HCT116 (cell line): ENCODE measurements around the gene ARL15. TPM values are rescaled to one million over a fixed set of nuclear protein-coding genes. Genes with fewer than 3 reads are reported as not detected.

Experiments used
- ATAC-seq: fragments of 200-7000 bp; cut with Tn5 transposase; 2 replicates; pipeline ENCODE4 v1.9.1; 2020; ENCODE audit warnings: mild to moderate bottlenecking, moderate library complexity
- BruUV-seq: library from RNA; stranded (reverse); fragments of 400-500 nt; replicated peaks from 2 replicates; lab custom pipeline; 2021; lab: Mats Ljungman, UMichigan
- CTCF ChIA-PET: fragments of 300-600 bp; sonication (Branson Sonifier 250); formaldehyde crosslinking; loops from one replicate; lab custom pipeline; 2021; ENCODE audit warnings: antibody characterized with exemption; lab: Charles Lee
- POLR2A ChIA-PET: fragments of 300-600, 350-600 bp; sonication (Branson Sonifier 250); formaldehyde crosslinking; loops from one replicate; lab custom pipeline; 2021; ENCODE audit warnings: antibody characterized with exemption; lab: Charles Lee
- RAD21 ChIA-PET, 2 experiments: fragments of 300-600 bp; sonication (Branson Sonifier 250); formaldehyde crosslinking; loops; one replicate each; lab custom pipeline; 2023; ENCODE audit warnings: low total read pairs in 2 of 2; ENCODE audit not compliant: uncharacterized antibody in 2 of 2, unreplicated experiment in 2 of 2, low non-redundant PET in 1 of 2; lab: Charles Lee
- DNase-seq: peaks from one replicate; pipeline ENCODE4 v3.0.0-alpha.2; 2010; ENCODE audit warnings: low read depth, low spot score
- H2AFZ ChIP-seq: fragments of 200-600 bp; shearing (Covaris generic), sonication (generic); 2 replicates; pipeline ENCODE4 v1.6.1; 2017; ENCODE audit warnings: low read depth, mixed run types, mixed read lengths, antibody characterized with exemption, low read length; ENCODE audit not compliant: poor library complexity, severe bottlenecking
- H3K27ac ChIP-seq: 2 replicates; pipeline ENCODE4 v1.5.1; 2012; ENCODE audit warnings: low read depth, low read length
- H3K27me3 ChIP-seq: fragments of 200-600 bp; sonication (generic); 2 replicates; pipeline ENCODE4 v1.6.1; 2016; ENCODE audit warnings: mixed run types, low read length, mixed read lengths; ENCODE audit not compliant: insufficient read depth
- H3K36me3 ChIP-seq, 2 experiments: fragments of 200-500 bp in 1 of 2; fragments of 200-600 bp in 1 of 2; sonication (Bioruptor generic) in 1 of 2; sonication (generic) in 1 of 2; 2 replicates each; pipeline versions ENCODE4 v1.5.1 to v1.6.1; 2014 to 2016; ENCODE audit warnings: low read length in 2 of 2, inconsistent platforms in 1 of 2, mixed read lengths in 1 of 2, mixed run types in 1 of 2; ENCODE audit not compliant: insufficient read depth in 2 of 2, control insufficient read depth in 1 of 2
- H3K4me1 ChIP-seq, 2 experiments: fragments of 200-600 bp in 1 of 2; sonication (generic) in 1 of 2; 2 replicates each; pipeline versions ENCODE4 v1.5.1 to v1.6.1; 2012 to 2017; ENCODE audit warnings: low read length in 2 of 2, inconsistent platforms in 1 of 2, mild to moderate bottlenecking in 1 of 2, mixed read lengths in 1 of 2, mixed run types in 1 of 2, moderate library complexity in 1 of 2; ENCODE audit not compliant: insufficient read depth in 2 of 2, control insufficient read depth in 1 of 2
- H3K4me2 ChIP-seq: fragments of 200-600 bp; sonication (generic); 2 replicates; pipeline ENCODE4 v1.6.1; 2017; ENCODE audit warnings: mixed run types, low read length, mixed read lengths
- H3K4me3 ChIP-seq, 2 experiments: fragments of 200-600 bp in 1 of 2; sonication (generic) in 1 of 2; replicated peaks in 1 of 2; 2 replicates each; pipeline ENCODE4 v1.5.1; 2011 to 2016; ENCODE audit warnings: low read length in 2 of 2, control low read depth in 1 of 2, low read depth in 1 of 2, mild to moderate bottlenecking in 1 of 2, mixed read lengths in 1 of 2, mixed run types in 1 of 2
- H3K79me2 ChIP-seq: fragments of 200-600 bp; sonication (generic); 2 replicates; pipeline ENCODE4 v1.6.1; 2017; ENCODE audit warnings: mild to moderate bottlenecking, mixed run types, low read length, moderate library complexity, mixed read lengths; ENCODE audit not compliant: insufficient read depth
- H3K9ac ChIP-seq: fragments of 200-600 bp; sonication (generic); 2 replicates; pipeline ENCODE4 v1.6.1; 2016; ENCODE audit warnings: low read length, mixed read lengths
- H3K9me2 ChIP-seq: fragments of 200-600 bp; sonication (generic), shearing (Covaris generic); 2 replicates; pipeline ENCODE4 v1.6.1; 2017; ENCODE audit warnings: mixed run types, mild to moderate bottlenecking, moderate library complexity; ENCODE audit not compliant: insufficient read depth
- H3K9me3 ChIP-seq, 2 experiments: fragments of 200-500 bp in 1 of 2; fragments of 200-600 bp in 1 of 2; sonication (Bioruptor generic) in 1 of 2; sonication (generic) in 1 of 2; 2 replicates each; pipeline ENCODE4 v1.6.1; 2014 to 2017; ENCODE audit warnings: low read length in 2 of 2, mixed read lengths in 2 of 2, inconsistent platforms in 1 of 2, low read depth in 1 of 2, mild to moderate bottlenecking in 1 of 2, mixed run types in 1 of 2, moderate library complexity in 1 of 2; ENCODE audit not compliant: control insufficient read depth in 1 of 2, insufficient read depth in 1 of 2
- H4K20me1 ChIP-seq: fragments of 200-600 bp; sonication (generic), shearing (Covaris generic); 2 replicates; pipeline ENCODE4 v1.6.1; 2017; ENCODE audit warnings: mixed run types, mild to moderate bottlenecking, moderate library complexity; ENCODE audit not compliant: insufficient read depth
- EGR1 ChIP-seq: IDR thresholded peaks from 2 replicates; pipeline ENCODE4 v1.6.1; 2012; ENCODE audit warnings: low read depth
- ELF1 ChIP-seq: IDR thresholded peaks from 2 replicates; pipeline ENCODE4 v1.6.1; 2012; ENCODE audit warnings: low read depth, borderline replicate concordance
- FOSL1 ChIP-seq: IDR thresholded peaks from 2 replicates; pipeline ENCODE4 v1.6.1; 2012; ENCODE audit warnings: low read depth
- POLR2A ChIP-seq: IDR thresholded peaks from 2 replicates; pipeline ENCODE4 v1.7.0; 2011; ENCODE audit warnings: borderline replicate concordance; ENCODE audit not compliant: insufficient read depth, insufficient read length; ENCODE audit errors: extremely low read depth
- POLR2AphosphoS5 ChIP-seq: IDR thresholded peaks from 2 replicates; pipeline ENCODE4 v1.6.1; 2011; ENCODE audit warnings: mild to moderate bottlenecking, low read depth, low read length, moderate library complexity
- RAD21 ChIP-seq: IDR thresholded peaks from 2 replicates; pipeline ENCODE4 v1.6.1; 2012; ENCODE audit warnings: low read depth, mild to moderate bottlenecking
- REST ChIP-seq: IDR thresholded peaks from 2 replicates; pipeline ENCODE4 v1.6.1; 2012; ENCODE audit warnings: low read depth
- SP1 ChIP-seq: IDR thresholded peaks from 2 replicates; pipeline ENCODE4 v1.6.1; 2012; ENCODE audit warnings: low read depth
- YY1 ChIP-seq: IDR thresholded peaks from 2 replicates; pipeline ENCODE4 v1.6.1; 2011; ENCODE audit warnings: low read length, low read depth, moderate library complexity, mild to moderate bottlenecking; ENCODE audit not compliant: insufficient replicate concordance; ENCODE audit errors: extremely low read depth
- ZNF274 ChIP-seq: fragments of 200-500 bp; sonication (Bioruptor generic); IDR thresholded peaks from 2 replicates; pipeline ENCODE4 v1.6.1; 2014; ENCODE audit warnings: mild to moderate bottlenecking, low read depth, low read length, inconsistent platforms
- intact Hi-C: fragments of 100-400 bp; cut with micrococcal nuclease; formaldehyde crosslinking; loops from 2 replicates; pipeline ENCODE4 v1.10.0; 2022
- total RNA-seq: library from RNA; stranded (reverse); gene quantifications from one replicate; pipeline ENCODE4 v1.2.1, GENCODE V29; 2021; ENCODE audit not compliant: unreplicated experiment

Gene ARL15
- total RNA-seq, 1 experiment from 2014 or later = 15.0 TPM

- Histone ChIP-seq H3K27me3 (no peaks in the 10 kb centered on the region), H3K4me3 (no peak overlapping the region), H3K4me1 (no peaks in the 10 kb centered on the region), H2AFZ (no peak overlapping the region), H3K27ac (no peak overlapping the region), H3K36me3 (no peaks in the 10 kb centered on the region), H3K9me2 (no peaks in the 10 kb centered on the region), H3K9ac (no peak overlapping the region), H3K9me3 (no peaks in the 10 kb centered on the region), H3K4me2 (no peak overlapping the region), H3K79me2 (no peaks in the 10 kb centered on the region), H4K20me1 (no peaks in the 10 kb centered on the region)
- RAD21 ChIA-PET = no interaction called here
- POLR2A ChIA-PET = no interaction called here
- no TSS peak for BruUV-seq
- intact Hi-C loops = no loop called here
- DNase-seq = no peak
- TF ChIP-seq EGR1 (no peak), FOSL1 (no peak), ELF1 (no peak), REST (no peak), RAD21 (no peak), POLR2A (no peak), SP1 (no peak), YY1 (no peak), POLR2AphosphoS5 (no peak), ZNF274 (no peak)
- ATAC-seq = no peak
- CTCF ChIA-PET = no interaction called here
Measured at GRCh38 chr5:53927668-53928247, 382.6 kb downstream of the ARL15 start.
